GM21529 (cell line): Measurements from ENCODE around the gene DLX3.

Experiments
- ATAC-seq: cut with Tn5 transposase; IDR thresholded peaks from one replicate; pipeline ENCODE4 v1.9.1; 2021; ENCODE audit not compliant: unreplicated experiment

Gene DLX3

DNA sequence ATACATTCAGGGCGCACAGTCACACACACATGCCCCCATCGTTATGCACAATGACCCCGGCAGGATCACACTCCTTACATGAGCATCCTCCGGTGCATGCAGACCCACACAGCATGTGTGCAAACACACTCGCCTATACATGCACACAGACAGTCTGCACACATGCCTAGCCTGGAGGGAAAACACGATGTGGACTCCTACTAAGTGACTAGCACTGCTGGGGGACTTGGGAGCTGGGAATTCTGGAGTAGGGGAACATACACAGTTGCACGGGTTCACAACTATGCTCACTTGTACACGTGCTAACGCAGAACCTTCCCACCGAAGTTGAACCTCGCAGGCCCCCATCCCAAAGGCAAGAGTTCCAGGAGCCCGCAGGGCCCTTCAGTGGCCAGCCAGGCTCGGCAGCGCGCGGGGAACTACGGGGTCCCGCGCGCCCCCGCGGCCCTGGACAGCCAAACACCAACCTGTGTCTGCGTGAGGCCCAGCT, 2.0 kb downstream of the DLX3 start:
- ATAC-seq, result no peak

- ATAC-seq, result no peak
Measured at GRCh38 chr17:49992191-49992932, 2.7 kb downstream of the DLX3 start.

DNA sequence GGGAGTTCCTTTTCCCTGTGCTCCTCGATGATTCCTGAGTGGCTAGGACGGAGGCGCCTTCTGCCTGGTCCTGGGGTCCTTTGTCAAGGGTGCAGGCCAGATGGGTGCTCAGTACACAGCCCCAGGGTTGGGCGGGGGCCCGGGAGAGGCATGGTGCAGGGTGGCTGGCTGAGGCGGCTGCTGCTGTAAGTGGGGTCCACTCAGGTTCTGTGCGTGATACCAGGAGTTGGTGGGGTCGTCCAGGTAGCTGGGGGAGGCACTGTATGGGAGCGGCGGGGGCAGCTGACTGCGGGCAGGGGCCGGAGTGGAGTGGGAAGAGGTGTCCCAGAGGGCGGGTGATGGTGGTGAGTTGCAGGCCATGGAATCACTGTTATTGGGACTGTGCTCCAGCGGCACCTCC, 3.6 kb downstream of the DLX3 start:
- no peak for ATAC-seq

DNA sequence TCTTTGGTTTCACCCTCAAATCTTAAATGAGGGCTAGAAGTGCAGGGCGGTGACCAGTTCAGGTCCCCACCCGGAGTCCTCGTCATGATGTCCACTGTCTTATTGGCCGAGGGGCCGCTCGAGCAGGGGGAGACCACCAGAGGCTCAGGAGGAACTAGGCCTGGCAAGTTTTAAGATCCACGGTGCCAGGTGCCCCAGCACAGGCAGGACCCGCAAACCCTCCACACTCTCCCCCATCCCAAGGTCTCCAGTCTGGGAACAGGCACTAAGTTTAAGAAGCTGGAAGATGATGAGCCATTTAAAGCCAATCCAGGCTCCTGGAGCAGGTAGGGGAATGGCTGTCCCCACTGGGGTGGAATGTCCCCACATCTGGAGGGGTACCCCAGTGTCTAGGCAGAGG, 4.1 kb downstream of the DLX3 start:
- ATAC-seq, result no peak

DNA sequence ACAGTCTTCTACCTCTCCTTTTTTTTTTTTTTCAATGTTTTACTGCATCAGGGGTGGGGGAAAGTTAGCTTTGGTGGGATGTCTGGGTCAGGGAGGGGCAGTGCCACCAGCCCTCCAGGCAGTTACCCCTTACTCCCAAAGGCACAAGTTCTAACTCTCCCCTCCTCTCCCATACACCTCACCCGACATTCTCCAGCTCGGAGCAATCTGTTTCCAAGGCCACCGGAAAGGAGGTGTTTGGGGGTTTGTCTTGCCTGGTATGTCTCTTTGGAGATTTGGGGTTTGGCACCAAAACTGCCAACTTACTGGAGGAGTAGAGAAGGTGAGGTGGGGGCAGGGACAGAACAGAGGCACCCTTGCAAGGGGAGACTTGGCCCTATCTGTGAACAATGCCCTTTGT, 4.7 kb downstream of the DLX3 start:
- no peak for ATAC-seq

GRCh38 chr17:49989518-49989880, 5.5 kb downstream of the DLX3 start:
- no peak for ATAC-seq

- ATAC-seq, result no peak
Measured at GRCh38 chr17:49987681-49988441, 7.2 kb downstream of the DLX3 start.

- ATAC-seq, result no peak
Measured at GRCh38 chr17:49987290-49987585, 7.8 kb downstream of the DLX3 start.

- ATAC-seq, result no peak
Measured at GRCh38 chr17:49986396-49987289, 8.4 kb downstream of the DLX3 start.

DNA sequence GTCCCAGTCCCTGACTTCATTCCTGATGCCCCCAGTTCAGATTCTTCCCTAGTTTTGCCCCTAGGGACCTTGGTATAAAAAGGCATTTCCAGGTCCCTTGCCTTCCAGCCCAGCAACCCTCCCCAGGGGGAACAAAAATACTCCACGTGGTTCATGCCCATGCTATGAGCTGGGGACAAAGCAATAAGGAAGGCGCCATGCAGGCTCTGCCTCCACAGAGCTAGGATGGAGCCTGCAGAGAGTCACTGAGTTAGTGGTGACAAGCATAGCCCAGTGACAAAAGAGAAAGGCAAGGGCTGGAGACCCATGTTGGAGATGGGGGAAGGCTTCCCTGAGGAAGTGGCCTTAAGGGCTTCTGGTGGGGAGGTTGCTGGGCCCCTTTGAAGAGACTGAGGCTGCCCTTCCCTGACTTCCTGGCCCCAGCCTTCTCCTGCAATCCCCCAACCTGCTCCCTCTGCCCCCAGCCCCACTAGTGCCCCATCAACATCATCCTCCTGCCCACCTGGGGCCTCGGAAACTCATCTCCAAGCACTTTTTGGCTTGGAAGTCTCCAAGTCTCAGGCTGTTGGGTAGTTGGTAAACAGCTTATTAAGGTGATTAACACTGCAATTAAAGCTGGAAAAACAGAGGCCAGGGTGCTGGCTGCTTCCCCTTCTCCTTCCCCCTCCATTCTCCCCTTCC, 9.6 kb downstream of the DLX3 start:
- no peak for ATAC-seq

DNA sequence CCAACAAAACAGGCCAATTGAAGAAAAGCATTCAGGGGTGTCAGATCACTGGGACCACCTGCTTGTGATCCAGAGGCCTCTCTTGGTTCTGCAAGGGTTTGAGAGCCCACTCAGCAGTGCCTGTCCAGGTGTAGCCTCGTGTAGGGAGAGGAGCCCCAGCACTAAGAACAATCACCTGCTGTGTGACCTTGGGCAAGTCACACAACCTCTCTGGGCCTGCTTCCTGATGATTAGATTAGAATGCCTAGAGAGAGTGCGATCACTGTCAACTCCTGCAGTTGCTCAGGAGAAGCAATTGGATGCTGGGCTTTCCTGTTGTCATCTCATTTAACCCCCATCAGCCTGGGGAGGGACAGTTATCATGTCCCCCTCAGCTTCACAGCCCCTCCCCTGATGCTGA, 10.2 kb downstream of the DLX3 start:
- no peak for ATAC-seq

DNA sequence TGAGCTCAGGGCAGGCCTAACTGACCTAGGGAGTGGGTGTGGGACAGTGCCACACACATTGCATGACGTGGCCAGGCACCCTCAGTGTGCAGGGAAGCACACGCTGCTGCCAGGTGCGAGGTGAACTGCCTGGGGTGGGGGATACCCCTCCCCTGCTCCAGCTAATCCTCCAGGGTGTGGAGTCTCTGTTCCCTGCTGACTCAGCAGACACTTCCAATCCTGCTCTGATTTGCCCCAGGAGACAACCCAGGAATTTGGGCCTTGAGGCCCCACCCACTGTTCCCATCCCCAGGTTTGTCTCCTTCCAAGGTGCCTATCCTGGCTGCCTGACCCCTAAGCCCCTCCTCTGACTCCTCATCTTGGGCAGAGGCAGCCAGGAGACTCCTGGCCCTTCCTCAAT, 10.7 kb downstream of the DLX3 start:
- no peak for ATAC-seq

GRCh38 chr17:49980703-49981197, 14.3 kb downstream of the DLX3 start:
- ATAC-seq, result no peak

GRCh38 chr17:49979748-49980479, 15.1 kb downstream of the DLX3 start:
- ATAC-seq, result no peak

DNA sequence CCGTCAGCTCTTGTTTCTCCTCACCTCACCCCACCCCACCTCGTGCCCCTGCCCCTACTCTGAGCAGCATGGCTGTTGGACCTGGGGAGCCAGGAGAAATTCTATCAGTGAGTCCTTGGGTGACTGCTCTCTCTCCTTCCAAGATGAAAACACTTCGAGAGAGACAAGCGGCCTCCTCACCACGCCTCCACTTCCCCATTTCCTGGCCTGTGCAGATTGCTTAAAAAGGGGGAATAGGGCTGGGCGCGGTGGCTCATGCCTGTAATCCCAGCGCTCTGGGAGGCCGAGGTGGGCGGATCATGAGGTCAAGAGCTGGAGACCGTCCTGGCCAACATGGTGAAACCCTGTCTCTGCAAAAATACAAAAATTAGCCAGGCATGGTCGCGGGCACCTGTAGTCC, 16.5 kb downstream of the DLX3 start:
- no peak for ATAC-seq

- no peak for ATAC-seq
Measured at GRCh38 chr17:49977463-49978389, 17.3 kb downstream of the DLX3 start.

DNA sequence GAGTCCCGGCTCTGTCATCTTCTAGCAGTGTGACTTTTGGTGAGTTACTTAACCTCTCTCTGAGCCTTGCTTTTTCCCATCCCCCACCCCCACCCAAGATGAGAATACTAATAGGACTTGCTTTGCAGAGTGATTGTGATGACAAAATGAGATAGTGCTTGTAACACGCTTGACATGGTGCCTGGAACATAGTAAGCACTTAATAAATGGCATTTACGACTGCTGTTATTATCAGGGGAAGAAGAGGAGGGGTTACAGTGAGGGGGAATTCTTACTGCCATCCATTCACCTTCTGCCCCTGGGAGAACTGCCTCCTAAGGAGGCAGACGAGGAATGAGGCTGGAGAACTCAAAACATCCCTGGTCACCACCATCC, 18.2 kb downstream of the DLX3 start:
- no peak for ATAC-seq

- ATAC-seq, result no peak
Measured at GRCh38 chr17:49976163-49976827, 18.7 kb downstream of the DLX3 start.

DNA sequence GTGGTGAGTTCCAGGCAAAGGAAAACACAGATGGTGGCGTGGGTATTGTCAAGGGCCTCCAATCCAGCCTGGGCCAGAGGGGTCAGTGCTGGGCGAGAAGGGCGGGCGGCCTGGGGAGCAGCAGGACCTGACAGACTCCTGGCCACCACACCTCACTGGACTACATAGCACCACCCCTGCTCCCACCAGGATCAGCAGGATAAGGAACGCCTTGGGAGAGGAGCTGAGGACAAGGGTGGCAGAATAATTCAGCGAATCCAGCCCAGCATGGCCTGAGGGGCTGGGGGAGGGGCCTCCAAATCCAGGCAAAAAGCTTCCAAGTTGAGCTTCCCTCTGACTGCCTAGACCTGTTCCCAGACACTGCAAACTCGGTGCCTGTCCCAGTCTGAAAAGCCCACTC, 19.5 kb downstream of the DLX3 start:
- ATAC-seq, result no peak
